Choroid plexus epithelial cell (primary cell): ENCODE measurements around the gene CHKA.

Source experiments
- DNase-seq: peaks from one replicate; pipeline ENCODE4 v3.0.0-alpha.2; 2010; ENCODE audit warnings: low read depth
- H3K4me3 ChIP-seq: 2 replicates; pipeline ENCODE4 v1.5.1; 2011; ENCODE audit warnings: low read depth, mild to moderate bottlenecking, control low read depth, low read length, moderate library complexity
- CTCF ChIP-seq: conservative IDR thresholded peaks from 2 replicates; pipeline ENCODE4 v1.5.1; 2011; ENCODE audit warnings: low read depth, mild to moderate bottlenecking, control low read depth, inconsistent platforms, low read length, moderate library complexity

CHKA gene

DNA sequence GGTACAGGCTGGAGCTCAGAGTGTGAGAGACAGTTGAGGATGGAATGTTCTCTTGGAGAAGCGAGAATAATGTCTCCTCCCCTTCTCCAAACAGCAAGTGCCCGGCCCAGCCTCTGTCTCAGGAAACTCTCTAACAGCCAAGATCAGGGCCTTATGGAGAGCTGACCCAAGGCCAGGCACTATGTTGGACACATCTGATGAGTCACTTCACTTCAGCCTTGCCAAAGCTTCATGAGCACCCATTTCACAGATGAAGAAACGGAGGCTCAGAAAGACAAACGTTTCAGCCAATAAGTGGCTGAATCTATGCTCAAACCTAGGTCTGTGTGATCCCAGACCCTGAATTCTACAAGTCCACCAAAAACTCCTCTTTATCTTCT, 22.1 kb upstream of the CHKA start:
- no peak for TF ChIP-seq CTCF
- DNase-seq: no peak
- H3K4me3 ChIP-seq: no peak overlapping the region

- H3K4me3 ChIP-seq: no peak overlapping the region
- no peak for TF ChIP-seq CTCF
- DNase-seq: no peak
Measured at GRCh38 chr11:68142441-68143309, 21.5 kb upstream of the CHKA start.

DNA sequence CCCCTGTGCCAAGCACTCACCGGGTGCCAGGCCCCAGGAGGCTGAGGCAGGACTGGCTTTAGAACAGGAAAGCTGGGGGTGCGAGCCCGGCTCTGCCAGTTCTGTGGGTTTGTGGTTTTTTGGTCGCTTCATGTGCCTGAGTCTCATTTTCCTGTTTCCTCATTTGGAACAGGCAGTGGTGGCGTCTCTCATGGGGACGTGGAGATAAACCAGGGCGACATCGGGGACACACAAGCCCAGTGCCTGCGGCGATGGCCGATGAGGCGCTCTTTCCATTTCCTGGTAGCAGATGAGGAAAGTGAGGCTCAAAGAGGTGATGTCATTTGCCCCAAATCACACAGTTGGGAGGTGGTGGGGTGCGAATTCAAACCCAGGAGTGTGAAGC, 20.8 kb upstream of the CHKA start:
- DNase-seq: no peak
- H3K4me3 ChIP-seq: no peak overlapping the region
- TF ChIP-seq CTCF: no peak

GRCh38 chr11:68141246-68142027, 20.2 kb upstream of the CHKA start:
- H3K4me3 ChIP-seq: no peak overlapping the region
- no peak for TF ChIP-seq CTCF
- DNase-seq: no peak

DNA sequence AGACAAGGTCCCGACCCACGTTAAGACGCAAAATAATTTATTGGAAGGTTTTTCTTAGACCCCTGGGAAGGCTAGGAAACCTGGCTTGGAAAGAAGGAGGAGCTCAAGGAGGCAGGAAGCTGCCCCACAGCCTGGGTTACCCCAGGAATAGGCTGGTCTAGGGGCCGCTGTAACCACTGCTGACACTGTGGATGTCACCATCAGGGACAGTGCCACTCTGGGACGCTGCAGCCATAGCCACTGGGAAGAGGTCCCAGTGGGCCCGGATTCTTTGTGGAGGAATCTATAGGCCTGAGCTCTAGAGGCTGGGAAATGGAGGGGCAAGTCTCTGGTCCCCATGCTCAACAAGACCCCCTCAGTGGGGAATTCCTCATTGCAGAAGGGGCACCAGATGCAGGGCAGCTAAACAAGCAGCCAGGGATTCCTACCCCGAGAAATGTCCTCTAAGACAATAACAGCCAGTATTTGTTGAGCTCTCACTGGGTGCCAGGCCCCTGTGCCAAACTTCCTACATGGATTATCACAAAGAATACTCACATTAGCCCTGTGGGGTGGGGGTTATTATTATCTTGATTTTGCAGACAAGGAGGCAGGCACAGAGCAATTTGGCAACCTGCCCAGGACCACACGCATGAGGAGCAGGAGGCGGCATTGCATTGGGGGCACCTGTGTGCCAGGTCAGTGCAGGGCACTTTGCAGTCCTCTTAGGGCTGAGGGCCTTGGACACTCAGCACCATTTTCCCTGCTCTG, 19.5 kb upstream of the CHKA start:
- no peak overlapping the region for H3K4me3 ChIP-seq
- TF ChIP-seq CTCF: no peak
- DNase-seq: no peak

GRCh38 chr11:68138237-68138636, 17.0 kb upstream of the CHKA start:
- TF ChIP-seq CTCF: no peak
- no peak overlapping the region for H3K4me3 ChIP-seq
- no peak for DNase-seq
